Measurements from ENCODE around the gene DPP6.

Gene DPP6

GRCh38 chr7:154744861-154745258 is 692.7 kb downstream of the DPP6 start:
- TF ChIP-seq EGR1 (IDR thresholded peaks at IDR 0.05) (no peak), NFIC (IDR thresholded peaks at IDR 0.05) (no peak), YY1 (IDR thresholded peaks at IDR 0.05; ENCODE audit: low read depth) (no peak)

- TF ChIP-seq TAF1 (IDR thresholded peaks at IDR 0.05; ENCODE audit: low read depth) = no peak
- no peak for TF ChIP-seq YY1 (IDR thresholded peaks at IDR 0.05; ENCODE audit: low read depth)
- TF ChIP-seq TEAD4 (IDR thresholded peaks at IDR 0.05) = no peak
- no peak for TF ChIP-seq CEBPB (IDR thresholded peaks at IDR 0.05)
- no peak for TF ChIP-seq NFIC (IDR thresholded peaks at IDR 0.05)
- TF ChIP-seq FOXM1 (IDR thresholded peaks at IDR 0.05; ENCODE audit: borderline replicate concordance, low read depth) = no peak
These were observed 694.6 kb downstream of the DPP6 start for GRCh38 chr7:154746571-154747360.

GRCh38 chr7:154748089-154748786 is 696.0 kb downstream of the DPP6 start:
- TF ChIP-seq TCF12 (IDR thresholded peaks at IDR 0.05; ENCODE audit: low read depth) (no peak), TAF1 (IDR thresholded peaks at IDR 0.05; ENCODE audit: low read depth) (no peak), USF1 (IDR thresholded peaks at IDR 0.05) (no peak), REST (IDR thresholded peaks at IDR 0.05; ENCODE audit: low read depth) (no peak)

- TF ChIP-seq TAF1 (IDR thresholded peaks at IDR 0.05; ENCODE audit: low read depth) (no peak), ZBTB7A (IDR thresholded peaks at IDR 0.05; ENCODE audit: low read depth) (no peak), TEAD4 (IDR thresholded peaks at IDR 0.05) (no peak), CREB1 (IDR thresholded peaks at IDR 0.05; ENCODE audit: low read depth) (no peak), EGR1 (IDR thresholded peaks at IDR 0.05) (no peak), FOXM1 (IDR thresholded peaks at IDR 0.05; ENCODE audit: borderline replicate concordance, low read depth) (no peak), EP300 (IDR thresholded peaks at IDR 0.05; ENCODE audit: borderline replicate concordance) (no peak), TCF12 (IDR thresholded peaks at IDR 0.05; ENCODE audit: low read depth) (no peak), NFIC (IDR thresholded peaks at IDR 0.05) (no peak), REST (IDR thresholded peaks at IDR 0.05; ENCODE audit: low read depth) (no peak), RAD21 (IDR thresholded peaks at IDR 0.05; ENCODE audit: low read depth) (no peak), USF1 (IDR thresholded peaks at IDR 0.05) (no peak), YY1 (IDR thresholded peaks at IDR 0.05; ENCODE audit: low read depth) (no peak), MAX (IDR thresholded peaks at IDR 0.05) (no peak), CEBPB (IDR thresholded peaks at IDR 0.05) (no peak)
These were observed 698.2 kb downstream of the DPP6 start for GRCh38 chr7:154750353-154750801.

GRCh38 chr7:154753226-154753625 is 701.0 kb downstream of the DPP6 start:
- no peak for TF ChIP-seq ZBTB7A (IDR thresholded peaks at IDR 0.05; ENCODE audit: low read depth)
- TF ChIP-seq NFIC (IDR thresholded peaks at IDR 0.05) = no peak
- TF ChIP-seq USF1 (IDR thresholded peaks at IDR 0.05) = no peak
- no peak for TF ChIP-seq TCF12 (IDR thresholded peaks at IDR 0.05; ENCODE audit: low read depth)
- no peak for TF ChIP-seq CREB1 (IDR thresholded peaks at IDR 0.05; ENCODE audit: low read depth)
- TF ChIP-seq EGR1 (IDR thresholded peaks at IDR 0.05) = no peak
- no peak for TF ChIP-seq YY1 (IDR thresholded peaks at IDR 0.05; ENCODE audit: low read depth)
- TF ChIP-seq EP300 (IDR thresholded peaks at IDR 0.05; ENCODE audit: borderline replicate concordance) = no peak
- TF ChIP-seq CEBPB (IDR thresholded peaks at IDR 0.05) = no peak

- TF ChIP-seq RAD21 (IDR thresholded peaks at IDR 0.05; ENCODE audit: low read depth) (no peak), TAF1 (IDR thresholded peaks at IDR 0.05; ENCODE audit: low read depth) (no peak), EGR1 (IDR thresholded peaks at IDR 0.05) (no peak), ZBTB7A (IDR thresholded peaks at IDR 0.05; ENCODE audit: low read depth) (no peak), CEBPB (IDR thresholded peaks at IDR 0.05) (no peak), TCF12 (IDR thresholded peaks at IDR 0.05; ENCODE audit: low read depth) (no peak), TEAD4 (IDR thresholded peaks at IDR 0.05) (no peak), CREB1 (IDR thresholded peaks at IDR 0.05; ENCODE audit: low read depth) (no peak), EP300 (IDR thresholded peaks at IDR 0.05; ENCODE audit: borderline replicate concordance) (no peak), NFIC (IDR thresholded peaks at IDR 0.05) (no peak), MAX (IDR thresholded peaks at IDR 0.05) (no peak), YY1 (IDR thresholded peaks at IDR 0.05; ENCODE audit: low read depth) (no peak)
These were observed 705.6 kb downstream of the DPP6 start for GRCh38 chr7:154757756-154758155.

Data from Ishikawa (cell line).